ENCODE measurements around the gene MORN1. TPM values are rescaled to one million over a fixed set of nuclear protein-coding genes. Genes with fewer than 3 reads are reported as not detected.

MORN1 gene
- polyA plus RNA-seq, 1 donor from 2014 or later = 10.9 TPM

DNA sequence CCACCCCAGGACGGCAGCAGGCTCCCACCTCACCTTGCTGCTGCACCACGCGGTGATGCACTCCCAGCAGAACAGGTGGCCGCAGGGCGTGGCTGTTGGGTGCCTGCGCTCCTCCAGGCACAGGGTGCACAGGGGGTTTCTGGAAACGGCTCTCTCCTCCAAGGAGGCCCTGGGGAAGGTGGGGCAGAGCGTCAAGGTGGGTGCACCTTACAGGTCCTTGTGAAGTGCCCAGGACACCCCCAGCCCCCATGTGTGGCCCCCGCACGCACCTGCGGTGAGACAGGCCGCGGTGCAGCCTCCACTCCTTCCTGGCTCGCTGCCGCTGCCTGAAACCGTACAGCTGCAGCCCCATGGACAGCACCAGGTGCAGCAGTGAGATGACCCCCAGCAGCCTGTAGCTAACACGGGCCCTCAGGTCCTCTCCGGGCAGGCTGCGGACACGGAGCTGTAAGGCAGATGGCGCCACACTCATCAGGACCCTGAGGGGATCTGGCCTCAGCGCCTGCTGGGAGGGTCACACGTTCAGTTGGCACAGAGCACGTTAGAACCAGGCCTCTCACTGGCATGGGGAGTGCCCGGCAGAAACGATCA lies 15.2 kb upstream of the MORN1 start:
- no peak overlapping the region for H3K27ac ChIP-seq (ENCODE audit: low read length)
- no peaks in the 10 kb centered on the region for H3K36me3 ChIP-seq (ENCODE audit: insufficient read depth, low read length)
- no peaks in the 10 kb centered on the region for H3K27me3 ChIP-seq (ENCODE audit: insufficient read depth, low read depth, low read length)
- no peaks in the 10 kb centered on the region for H3K9me2 ChIP-seq (ENCODE audit: insufficient read depth, low read length)
- H3K9ac ChIP-seq (ENCODE audit: low read length) = no peak overlapping the region
- no peak overlapping the region for H2AFZ ChIP-seq (ENCODE audit: low read depth, low read length)
- H3F3A ChIP-seq (ENCODE audit: insufficient read depth, low read length, poor library complexity, severe bottlenecking) = no peaks in the 10 kb centered on the region
- no peak for TF ChIP-seq EP300 (conservative IDR thresholded peaks at IDR 0.05; ENCODE audit: poor library complexity, severe bottlenecking)
- TF ChIP-seq, protein P1, sequence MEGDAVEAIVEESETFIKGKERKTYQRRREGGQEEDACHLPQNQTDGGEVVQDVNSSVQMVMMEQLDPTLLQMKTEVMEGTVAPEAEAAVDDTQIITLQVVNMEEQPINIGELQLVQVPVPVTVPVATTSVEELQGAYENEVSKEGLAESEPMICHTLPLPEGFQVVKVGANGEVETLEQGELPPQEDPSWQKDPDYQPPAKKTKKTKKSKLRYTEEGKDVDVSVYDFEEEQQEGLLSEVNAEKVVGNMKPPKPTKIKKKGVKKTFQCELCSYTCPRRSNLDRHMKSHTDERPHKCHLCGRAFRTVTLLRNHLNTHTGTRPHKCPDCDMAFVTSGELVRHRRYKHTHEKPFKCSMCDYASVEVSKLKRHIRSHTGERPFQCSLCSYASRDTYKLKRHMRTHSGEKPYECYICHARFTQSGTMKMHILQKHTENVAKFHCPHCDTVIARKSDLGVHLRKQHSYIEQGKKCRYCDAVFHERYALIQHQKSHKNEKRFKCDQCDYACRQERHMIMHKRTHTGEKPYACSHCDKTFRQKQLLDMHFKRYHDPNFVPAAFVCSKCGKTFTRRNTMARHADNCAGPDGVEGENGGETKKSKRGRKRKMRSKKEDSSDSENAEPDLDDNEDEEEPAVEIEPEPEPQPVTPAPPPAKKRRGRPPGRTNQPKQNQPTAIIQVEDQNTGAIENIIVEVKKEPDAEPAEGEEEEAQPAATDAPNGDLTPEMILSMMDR (IDR thresholded peaks at IDR 0.05; ENCODE audit: poor library complexity, severe bottlenecking) = peak; percentile 19
- no peaks in the 10 kb centered on the region for H3K9me3 ChIP-seq (ENCODE audit: low read length)
- H4K20me1 ChIP-seq (ENCODE audit: insufficient read depth) = no peaks in the 10 kb centered on the region
- no peak overlapping the region for H3K4me2 ChIP-seq (ENCODE audit: low read length)
- no peak overlapping the region for H3K4me3 ChIP-seq (ENCODE audit: low read length)
- no peaks in the 10 kb centered on the region for H3K79me2 ChIP-seq (replicated peaks; ENCODE audit: insufficient read depth, low read length)

DNA sequence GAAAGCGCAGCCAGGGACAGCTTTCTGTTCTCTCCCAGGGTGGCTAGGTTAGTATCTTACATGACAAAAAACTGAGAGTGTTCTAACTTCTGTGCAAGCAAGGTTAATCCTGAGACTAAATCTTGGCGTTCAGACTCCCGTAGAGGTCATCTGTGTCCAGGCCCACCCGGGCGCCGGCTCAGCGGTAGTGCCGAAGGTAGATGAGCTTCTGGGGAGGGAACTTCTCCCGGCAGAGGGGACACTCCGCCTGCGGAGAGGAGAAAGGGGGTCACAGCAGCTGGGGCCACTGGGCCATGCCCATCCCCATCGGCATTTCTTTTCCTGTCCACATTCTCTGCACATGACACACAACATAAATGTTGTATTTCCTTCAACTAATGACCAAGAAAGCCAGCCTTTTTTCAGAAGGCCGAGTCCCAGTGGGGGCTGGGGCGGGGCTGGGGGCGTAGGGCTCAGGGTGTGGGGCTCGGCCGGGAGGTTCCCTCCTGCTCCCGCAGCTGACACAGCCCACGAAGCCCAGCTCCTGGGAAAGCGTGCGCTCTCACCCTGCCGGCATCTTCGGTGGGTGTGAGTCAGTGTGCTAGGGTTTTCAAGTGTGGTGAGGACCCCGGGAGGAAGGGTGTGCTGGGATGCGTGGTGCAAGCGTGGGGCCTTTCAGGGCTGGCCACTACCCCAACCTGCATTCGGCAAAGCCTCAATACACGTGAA lies 14.4 kb upstream of the MORN1 start:
- no peaks in the 10 kb centered on the region for H4K20me1 ChIP-seq (ENCODE audit: insufficient read depth)
- TF ChIP-seq EP300 (conservative IDR thresholded peaks at IDR 0.05; ENCODE audit: poor library complexity, severe bottlenecking) = no peak
- TF ChIP-seq MXI1 (conservative IDR thresholded peaks at IDR 0.05; ENCODE audit: poor library complexity, severe bottlenecking) = no peak
- TF ChIP-seq, protein P2, sequence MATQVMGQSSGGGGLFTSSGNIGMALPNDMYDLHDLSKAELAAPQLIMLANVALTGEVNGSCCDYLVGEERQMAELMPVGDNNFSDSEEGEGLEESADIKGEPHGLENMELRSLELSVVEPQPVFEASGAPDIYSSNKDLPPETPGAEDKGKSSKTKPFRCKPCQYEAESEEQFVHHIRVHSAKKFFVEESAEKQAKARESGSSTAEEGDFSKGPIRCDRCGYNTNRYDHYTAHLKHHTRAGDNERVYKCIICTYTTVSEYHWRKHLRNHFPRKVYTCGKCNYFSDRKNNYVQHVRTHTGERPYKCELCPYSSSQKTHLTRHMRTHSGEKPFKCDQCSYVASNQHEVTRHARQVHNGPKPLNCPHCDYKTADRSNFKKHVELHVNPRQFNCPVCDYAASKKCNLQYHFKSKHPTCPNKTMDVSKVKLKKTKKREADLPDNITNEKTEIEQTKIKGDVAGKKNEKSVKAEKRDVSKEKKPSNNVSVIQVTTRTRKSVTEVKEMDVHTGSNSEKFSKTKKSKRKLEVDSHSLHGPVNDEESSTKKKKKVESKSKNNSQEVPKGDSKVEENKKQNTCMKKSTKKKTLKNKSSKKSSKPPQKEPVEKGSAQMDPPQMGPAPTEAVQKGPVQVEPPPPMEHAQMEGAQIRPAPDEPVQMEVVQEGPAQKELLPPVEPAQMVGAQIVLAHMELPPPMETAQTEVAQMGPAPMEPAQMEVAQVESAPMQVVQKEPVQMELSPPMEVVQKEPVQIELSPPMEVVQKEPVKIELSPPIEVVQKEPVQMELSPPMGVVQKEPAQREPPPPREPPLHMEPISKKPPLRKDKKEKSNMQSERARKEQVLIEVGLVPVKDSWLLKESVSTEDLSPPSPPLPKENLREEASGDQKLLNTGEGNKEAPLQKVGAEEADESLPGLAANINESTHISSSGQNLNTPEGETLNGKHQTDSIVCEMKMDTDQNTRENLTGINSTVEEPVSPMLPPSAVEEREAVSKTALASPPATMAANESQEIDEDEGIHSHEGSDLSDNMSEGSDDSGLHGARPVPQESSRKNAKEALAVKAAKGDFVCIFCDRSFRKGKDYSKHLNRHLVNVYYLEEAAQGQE (IDR thresholded peaks at IDR 0.05; ENCODE audit: borderline replicate concordance) = no peak
- TF ChIP-seq, protein P1 (IDR thresholded peaks at IDR 0.05; ENCODE audit: poor library complexity, severe bottlenecking) = no peak
- no peak for TF ChIP-seq RAD21 (conservative IDR thresholded peaks at IDR 0.05)
- no peak for TF ChIP-seq SMC3 (conservative IDR thresholded peaks at IDR 0.05; ENCODE audit: poor library complexity)
- TF ChIP-seq TAF1 (IDR thresholded peaks at IDR 0.05; ENCODE audit: low read depth) = no peak
- TF ChIP-seq EZH2 (IDR thresholded peaks at IDR 0.05; ENCODE audit: borderline replicate concordance, insufficient read depth, low read length, poor library complexity, severe bottlenecking) = no peak
- TF ChIP-seq POLR2AphosphoS5 (IDR thresholded peaks at IDR 0.05) = no peak
- no peak overlapping the region for H2AFZ ChIP-seq (ENCODE audit: low read depth, low read length)
- no peaks in the 10 kb centered on the region for H3K79me2 ChIP-seq (replicated peaks; ENCODE audit: insufficient read depth, low read length)
- no peaks in the 10 kb centered on the region for H3K9me2 ChIP-seq (ENCODE audit: insufficient read depth, low read length)
- no peaks in the 10 kb centered on the region for H3K9me3 ChIP-seq (ENCODE audit: low read length)
- no peak overlapping the region for H3K27ac ChIP-seq (ENCODE audit: low read length)
- no peaks in the 10 kb centered on the region for H3K36me3 ChIP-seq (ENCODE audit: insufficient read depth, low read length)
- H3F3A ChIP-seq (ENCODE audit: insufficient read depth, low read length, poor library complexity, severe bottlenecking) = no peaks in the 10 kb centered on the region
- no peak overlapping the region for H3K4me3 ChIP-seq (ENCODE audit: low read length)
- H3K27me3 ChIP-seq (ENCODE audit: insufficient read depth, low read depth, low read length) = no peaks in the 10 kb centered on the region
- no peak overlapping the region for H3K9ac ChIP-seq (ENCODE audit: low read length)
- H3K4me2 ChIP-seq (ENCODE audit: low read length) = no peak overlapping the region

Measured in neural cell (in vitro differentiated cells).